GM18868 (cell line): ENCODE data around the gene TXNIP.

Source experiments
- ATAC-seq: cut with Tn5 transposase; IDR thresholded peaks from one replicate; pipeline ENCODE4 v1.9.1; 2021; ENCODE audit warnings: mild to moderate bottlenecking, moderate library complexity; ENCODE audit not compliant: unreplicated experiment

The TXNIP gene

DNA sequence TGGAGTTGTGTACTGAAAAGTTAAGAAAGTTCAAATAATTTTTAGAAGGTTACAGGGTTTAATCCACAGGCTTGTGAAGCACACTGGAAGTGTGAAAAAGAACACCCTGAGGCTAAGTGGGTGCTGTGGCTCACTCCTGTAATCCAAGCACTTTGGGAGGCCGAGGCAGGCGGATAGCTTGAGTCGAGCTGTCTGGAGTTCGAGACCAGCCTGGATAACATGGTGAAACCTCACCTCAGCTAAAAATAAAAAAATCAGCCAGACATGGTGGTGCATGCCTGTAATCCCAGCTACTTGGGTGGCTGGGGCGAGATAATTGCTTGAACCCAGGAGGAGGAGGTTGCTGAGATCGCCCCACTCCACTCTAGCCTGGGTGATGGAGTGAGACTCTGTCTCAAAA is 9.8 kb downstream of the TXNIP start:
- no peak for ATAC-seq

DNA sequence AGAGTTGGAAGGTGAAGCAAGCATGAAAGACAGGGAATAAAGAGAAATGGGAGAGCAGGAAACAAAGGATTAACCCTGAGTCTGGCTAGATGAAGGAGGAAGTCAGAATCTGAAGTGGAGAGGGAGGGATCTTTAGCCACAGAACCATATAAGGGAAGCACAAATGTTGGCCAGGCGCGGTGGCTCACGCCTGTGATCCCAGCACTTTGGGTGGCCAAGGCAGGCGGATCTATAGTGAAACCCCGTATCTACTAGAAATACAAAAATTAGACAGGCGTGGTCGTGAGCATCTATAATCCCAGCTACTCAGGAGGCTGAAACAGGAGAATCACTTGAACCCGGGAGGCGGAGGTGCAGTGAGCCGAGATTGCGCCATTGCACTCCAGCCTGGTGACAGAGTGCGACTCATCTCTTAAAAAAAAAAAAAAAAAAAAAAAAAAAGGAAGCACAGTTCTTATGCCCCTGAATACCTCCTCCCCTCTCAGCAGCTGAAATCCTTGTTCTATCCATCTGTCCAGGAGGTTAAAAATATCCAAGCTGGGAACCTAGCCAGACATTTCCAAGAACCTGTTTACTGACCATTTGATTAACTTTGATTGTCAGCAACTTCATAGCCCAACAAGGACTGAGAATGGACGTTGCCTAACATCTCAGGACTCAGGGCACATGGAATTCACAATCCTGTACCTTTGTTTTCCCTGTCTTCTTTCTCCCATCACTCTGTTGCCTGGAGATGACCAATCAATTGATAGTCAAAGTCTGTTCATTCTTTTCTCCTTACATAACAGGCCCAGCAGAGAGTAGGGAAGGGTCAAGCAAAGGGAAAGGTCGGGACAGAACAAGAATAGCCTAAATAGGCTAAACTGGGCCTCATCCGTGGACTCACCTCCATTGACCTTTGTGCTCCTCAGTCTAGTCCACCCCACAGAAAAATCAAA is 10.6 kb downstream of the TXNIP start:
- no peak for ATAC-seq

DNA sequence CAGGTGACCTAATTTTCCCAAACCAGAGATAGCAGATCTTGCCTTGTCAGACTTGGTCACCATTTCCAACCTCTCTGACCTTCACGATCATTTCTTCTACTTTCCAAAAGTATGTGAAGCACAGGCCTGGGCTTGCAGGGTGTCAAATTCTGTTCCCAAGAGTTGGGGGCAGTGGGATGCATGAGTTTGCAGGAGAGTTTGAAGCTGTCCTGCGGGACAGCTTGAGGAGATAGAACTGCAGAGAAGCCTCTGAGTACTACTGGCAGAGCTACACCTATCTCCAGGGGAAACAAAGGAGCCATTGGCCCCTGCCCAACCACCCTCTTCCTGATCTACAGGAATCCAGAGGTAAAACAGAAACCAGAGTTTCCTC is 11.3 kb downstream of the TXNIP start:
- no peak for ATAC-seq

DNA sequence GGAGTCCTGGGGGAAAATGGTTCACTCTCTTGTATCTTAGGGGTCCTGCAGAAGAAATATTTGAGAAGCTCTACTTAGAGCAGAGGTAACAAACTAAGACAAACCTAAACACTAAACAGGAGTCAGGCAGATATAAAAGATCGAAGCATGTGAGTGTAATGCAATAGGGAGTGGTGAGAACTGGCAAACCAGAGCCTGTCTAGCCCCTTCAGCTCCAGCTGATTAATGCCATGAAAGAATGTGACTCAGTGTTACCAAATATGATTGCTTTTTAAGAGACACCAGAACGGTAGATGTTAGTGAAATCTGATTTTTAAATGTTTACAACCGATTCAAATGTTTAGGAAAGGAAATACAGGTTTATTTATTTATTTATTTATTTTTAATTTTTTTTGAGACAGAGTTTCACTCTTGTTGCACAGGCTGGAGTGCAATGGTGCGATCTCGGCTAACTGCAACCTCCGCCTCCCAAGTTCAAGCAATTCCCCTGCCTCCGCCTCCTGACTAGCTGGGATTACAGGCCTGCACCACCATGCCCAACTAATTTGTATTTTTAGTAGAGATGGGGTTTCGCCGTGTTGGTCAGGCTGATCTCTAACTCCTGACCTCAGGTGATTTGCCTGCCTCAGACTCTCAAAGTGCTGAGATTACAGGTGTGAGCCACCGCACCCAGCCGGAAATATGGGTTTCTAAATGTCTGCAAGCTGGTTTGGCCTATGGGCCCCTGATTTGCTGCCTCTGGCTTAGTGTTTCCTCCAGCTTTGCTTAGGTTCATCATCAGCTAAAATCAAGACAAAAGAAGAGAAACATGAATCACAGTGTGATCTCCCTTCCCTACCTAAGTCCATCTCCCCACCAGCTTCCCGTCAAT is 12.2 kb downstream of the TXNIP start:
- no peak for ATAC-seq

DNA sequence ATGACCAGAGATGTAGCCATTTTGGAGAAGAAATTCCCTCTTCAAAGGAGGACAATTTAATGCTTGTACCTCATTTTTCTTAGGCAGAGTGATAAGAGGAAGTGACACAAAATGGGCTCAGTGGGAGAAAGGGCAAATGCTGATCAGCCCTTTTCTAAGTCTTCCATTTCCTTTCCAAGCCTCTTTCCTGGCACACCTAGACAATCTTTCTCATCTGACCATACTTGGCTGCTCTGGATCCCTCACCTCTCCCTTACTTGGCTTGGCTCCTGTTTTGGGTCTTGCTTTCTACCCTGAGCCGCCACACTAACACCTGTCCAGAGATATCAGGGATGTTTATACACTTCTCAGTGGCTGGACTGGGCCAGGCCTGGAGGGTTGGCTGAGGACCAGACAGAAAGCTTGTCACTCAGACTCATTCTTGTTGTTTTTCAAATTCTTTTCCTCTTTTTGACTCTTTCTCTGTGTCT is 13.1 kb downstream of the TXNIP start:
- no peak for ATAC-seq

DNA sequence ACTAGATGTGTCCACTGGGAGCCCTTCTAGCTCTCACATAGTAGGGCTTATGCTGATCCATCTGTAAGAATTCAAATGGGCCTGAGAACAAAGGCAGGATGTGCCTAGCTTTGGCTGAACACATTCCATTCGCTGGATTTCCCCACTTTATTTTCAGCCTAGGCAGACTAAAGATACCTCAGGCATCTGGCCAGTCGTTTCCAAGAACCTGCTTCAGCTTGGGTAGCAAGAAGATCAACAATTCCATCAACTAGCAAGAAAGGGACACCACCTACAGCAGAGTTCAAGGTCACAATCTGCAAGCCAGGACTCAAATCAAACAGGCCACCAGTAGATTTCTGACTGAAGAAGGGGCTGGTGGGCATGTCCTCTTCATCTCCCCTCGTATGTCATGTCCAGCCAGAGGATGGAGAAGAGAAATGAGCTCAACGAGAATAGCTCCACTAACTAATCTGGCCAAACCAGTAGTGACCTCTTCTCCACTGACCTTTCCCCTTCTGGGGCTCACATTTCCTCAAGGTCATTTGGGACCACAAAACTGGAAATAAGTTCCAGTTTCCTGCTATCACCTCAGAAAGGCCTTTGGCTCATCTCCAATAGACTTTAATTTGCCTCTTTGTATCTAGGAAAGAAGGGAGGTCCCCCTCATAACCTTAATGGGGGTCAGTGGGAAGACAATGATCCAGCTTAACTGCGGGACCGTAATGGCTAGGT is 14.2 kb downstream of the TXNIP start:
- ATAC-seq = no peak

DNA sequence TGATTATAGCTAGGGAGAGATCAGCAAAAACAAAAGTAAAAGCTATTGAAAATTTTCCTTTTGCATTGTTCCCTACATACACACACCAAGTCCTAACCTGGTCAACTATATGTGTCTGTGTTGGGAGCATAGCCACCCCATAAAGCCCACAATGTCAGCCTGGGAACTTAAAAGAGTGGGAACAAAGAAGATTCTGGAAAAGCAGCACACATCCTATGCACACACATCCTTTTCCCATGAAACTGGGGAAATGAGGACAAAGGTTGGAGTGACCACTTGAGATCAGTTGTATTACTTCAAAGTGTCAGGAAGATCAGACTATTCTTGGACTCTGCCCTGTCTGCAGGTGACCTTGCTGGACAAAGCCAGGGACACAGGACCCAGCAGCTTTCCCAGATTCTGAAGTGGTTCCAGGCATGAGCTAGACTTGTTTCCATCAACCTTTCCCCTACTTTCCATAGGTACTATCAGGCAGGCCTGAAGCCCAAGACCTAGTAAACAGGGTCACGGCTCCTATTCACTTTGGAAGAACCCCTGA is 15.9 kb downstream of the TXNIP start:
- no peak for ATAC-seq

DNA sequence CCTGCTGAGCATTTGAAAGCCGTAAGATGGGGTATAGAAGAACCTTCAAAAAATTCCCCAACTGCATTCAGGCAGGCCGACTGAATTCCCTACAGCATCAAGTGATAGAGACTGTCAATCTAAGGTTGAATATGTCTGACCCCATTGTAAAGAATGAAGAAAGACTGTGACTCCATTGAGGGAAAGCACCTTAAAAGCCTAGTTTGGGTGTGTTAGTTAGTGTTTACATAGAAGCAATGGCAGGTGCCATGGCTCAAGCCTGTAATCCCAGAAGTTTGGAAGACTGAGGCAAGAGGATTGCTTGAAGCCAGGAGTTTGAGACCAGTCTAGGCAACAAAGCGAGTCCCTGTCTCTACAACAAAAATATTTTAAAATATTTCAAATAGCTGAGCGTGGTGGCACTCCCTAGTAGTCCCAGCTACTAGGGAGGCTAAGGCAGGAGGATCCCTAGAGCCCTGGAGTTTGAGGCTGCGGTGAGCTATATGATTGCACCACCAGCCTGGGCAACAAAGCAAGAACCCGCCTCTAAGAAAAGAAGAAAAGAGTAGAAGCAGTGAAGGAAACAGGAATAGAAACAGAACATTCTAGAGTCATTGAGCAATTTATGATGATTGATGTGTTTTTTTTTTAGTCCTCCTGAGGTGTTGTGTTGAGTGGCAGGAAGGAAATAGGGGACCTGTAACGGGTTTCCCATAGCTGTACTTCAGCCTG is 16.5 kb downstream of the TXNIP start:
- no peak for ATAC-seq

DNA sequence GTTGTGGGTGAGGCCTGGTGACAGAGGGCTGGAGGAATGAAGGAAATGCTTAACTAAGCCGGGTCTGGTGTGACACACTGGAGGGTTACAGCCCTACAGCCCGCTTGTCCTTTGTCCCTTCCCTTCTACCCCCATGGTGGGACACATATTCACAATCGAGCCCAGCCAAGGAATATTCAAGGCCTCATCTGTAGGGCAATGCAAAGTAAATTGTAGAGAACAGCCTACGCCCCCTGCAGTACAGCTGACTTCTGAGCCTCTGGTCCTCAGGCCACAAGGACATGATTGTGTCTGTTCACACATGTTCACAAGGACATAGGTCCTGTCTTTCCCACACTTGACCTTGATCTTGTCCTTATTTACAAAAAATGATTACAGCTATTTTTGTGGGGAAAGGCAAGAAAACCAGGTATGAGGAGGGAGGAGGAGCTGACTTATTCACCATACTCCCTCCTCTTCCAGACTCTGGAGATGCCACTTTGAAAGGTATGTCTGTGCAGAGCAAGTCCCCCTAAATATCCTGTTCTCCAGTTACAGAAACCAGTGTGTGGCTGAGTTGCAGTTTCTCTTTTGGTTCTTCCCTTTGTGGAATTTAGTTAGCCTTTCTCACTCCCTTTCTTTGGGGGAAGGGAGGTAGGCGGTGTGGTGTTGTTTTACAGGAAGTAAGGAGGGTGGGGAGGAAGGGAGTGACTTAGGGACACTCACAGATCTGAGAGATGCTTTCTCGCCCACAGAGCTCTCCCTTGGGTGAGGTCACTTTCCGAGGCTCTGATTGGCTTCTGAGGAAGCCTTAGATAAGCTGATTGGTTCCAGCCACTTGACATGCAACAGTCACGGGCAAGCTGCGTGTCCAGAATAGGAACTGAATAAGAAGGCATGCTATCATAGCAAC is 17.3 kb downstream of the TXNIP start:
- ATAC-seq = peak; percentile 90

DNA sequence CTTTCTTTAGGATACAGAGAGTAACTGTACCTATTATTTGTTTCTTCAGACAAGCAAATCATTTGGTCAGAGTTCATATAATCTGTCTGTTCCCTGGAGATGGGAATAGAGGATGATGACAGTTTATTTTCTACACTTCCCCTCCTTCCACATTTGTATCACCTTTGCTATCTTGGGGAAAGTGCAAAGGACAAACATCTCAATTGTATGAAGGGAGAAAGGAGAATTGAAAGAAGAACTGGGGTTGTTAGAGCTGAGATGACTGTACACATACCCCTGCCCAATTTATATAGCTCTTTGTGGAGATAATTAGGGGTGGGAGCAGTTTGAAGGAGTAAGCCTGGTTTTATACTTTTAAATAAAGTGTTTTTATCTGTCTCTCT is 17.9 kb downstream of the TXNIP start:
- no peak for ATAC-seq

DNA sequence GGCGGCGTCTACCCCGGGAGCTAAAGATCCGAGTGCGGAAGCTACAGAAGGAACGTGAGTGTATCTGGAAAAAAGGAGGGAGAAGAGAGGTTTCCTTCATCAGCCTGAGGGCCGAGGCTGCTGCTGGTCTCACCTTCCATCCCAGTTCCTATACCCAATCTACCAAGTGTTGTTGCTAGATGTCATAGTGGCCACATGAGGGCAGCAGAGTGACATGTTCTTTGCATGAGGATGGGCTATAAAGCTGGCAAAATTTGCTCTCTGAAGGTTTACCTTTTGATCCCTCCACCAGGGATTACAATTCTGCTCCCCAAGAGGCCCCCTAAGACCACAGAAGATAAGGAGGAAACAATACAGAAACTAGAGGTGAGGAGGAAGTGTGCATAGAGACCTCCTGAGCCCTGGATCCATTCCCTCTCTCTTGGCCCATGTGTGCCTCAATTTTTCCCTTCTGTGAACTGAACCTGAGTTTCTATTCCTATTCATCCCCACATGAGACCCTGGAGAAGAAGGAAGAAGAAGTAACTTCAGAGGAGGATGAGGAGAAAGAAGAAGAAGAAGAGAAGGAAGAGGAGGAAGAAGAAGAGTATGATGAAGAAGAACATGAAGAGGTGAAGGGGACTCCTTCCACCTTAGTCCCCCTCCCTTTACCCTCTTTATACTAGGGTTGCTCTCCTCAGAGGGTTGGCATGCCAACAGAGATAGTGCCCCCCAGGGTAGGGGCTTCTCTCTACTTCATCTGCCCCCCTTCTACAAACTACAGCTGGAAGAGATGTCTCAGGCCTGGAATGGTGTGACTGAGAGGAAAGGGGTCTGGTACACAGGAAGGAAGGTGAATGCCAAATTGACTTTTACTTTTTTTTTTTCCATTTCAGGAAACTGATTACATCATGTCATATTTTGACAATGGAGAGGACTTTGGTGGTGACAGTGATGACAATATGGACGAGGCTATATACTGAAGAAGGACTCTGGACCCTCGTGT is 18.6 kb downstream of the TXNIP start:
- ATAC-seq = no peak

DNA sequence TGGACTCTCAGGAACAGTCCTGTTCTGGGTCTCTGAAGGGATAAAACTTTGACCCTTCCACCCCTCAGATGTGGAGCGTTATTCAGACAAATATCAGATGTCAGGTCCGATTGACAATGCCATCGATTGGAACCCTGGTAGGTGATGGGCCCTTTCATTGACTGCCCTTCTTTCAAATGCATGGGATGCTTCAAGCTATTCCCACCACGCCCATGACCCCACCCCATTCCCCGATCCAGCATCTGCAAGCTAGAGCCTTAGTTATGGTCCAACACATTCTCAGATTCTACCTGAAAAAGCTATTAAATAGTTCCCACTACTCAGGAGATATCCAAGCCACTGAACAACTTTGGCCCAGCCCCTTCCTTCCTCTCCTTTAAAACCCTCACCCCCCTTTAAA is 19.4 kb downstream of the TXNIP start:
- no peak for ATAC-seq

DNA sequence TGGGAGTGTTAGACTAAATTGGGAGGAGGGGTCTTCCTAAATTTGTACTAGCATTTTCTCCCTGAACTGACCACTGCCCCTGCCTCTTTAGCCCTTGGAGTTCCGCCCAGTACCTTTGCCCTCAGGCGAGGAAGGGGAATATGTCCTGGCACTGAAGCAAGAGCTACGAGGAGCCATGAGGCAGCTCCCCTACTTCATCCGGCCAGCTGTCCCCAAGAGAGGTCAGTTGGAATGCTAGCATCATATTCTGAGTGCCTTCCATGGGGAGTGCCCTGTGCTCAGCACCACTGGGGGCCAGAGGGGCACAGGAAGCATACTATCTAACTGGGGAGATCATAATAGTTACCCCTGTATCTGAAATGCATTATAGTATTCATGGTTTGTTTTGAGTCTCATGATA is 21.2 kb downstream of the TXNIP start:
- ATAC-seq = no peak

DNA sequence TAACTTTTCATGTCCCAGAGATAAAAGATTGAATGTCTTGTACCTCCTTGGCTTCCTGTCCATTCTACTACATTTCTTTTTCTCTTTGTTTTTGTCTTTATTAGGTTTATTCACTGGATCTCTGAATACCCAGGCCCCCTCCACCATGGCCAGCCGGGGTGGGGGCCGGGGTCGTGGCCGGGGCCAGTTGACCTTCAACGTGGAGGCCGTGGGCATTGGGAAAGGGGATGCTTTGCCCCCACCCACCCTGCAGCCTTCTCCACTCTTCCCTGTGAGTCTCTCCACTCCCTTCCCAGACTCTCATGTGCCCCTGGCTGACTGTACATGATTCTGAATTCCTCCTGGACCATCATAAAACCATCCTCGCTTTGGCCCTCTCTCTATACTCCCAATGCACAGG is 21.7 kb downstream of the TXNIP start:
- ATAC-seq = no peak

DNA sequence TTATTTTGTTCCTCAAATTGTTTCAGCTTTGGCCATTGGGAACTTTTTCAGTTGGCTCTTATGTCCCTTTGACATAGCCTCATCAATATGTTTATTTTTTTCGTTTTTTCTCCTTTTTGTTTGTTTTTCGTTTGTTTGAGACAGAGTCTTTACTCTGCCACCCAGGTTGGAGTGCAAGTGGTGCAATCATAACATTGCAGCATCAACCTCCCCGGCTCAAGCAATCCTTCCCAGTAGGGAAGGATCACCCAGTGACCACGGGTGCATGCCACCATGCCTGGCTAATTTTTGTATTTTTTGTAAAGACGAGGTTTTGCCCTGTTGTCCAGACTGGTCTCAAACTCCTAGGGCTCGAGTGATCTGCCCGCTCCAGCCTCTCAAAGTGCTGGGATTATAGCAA is 23.8 kb downstream of the TXNIP start:
- no peak for ATAC-seq

DNA sequence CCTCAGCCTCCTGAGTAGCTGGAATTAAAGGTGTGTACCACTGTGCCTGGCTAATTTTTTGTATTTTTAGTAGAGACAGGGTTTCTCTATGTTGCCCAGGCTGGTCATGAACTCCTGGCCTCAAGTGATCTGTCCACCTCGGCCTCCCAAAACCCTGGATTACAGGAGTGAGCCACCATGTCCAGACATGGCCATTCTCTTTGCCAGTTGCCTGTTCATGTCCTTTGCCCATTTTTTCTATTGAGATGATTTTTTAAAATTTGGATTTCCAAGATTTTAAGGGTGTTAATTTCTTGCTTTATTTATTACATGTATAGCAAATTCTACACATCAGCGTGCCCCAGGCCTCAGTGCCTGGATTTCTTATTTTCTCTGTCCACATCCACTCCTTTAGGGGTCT is 29.1 kb downstream of the TXNIP start:
- no peak for ATAC-seq

DNA sequence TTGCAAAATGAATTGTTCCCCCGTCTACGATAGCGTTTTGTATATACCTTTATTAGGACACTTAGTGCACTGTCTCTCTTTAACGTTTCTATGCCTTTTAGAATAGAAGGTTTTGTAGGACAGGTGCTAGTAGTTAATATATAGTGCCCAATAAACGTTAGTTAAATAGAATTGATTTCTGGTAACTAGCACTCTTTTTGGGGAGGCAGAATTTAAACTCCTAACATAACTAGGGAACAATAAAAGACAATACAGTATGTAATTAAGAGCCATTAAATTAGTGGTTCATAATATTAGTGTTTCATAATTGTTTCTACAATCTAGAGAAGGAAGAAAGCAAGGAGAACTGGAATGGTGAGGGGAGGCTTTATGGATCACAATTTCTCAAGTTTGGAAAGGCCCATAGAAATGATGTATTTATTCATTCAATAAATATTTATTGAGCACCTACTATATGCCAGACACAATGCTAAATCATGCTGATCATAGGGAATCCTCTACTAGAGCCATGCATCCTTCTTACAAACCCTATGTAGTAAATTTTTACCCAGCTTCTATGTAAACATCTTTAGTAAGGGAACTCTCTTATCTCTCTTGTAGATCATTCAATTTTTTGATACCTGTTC is 31.1 kb downstream of the TXNIP start:
- no peak for ATAC-seq
